HG03095 (cell line): ENCODE results near the gene ZDHHC7.

Source experiments
- ATAC-seq: cut with Tn5 transposase; IDR thresholded peaks from one replicate; pipeline ENCODE4 v1.9.1; 2021; ENCODE audit warnings: moderate library complexity; ENCODE audit not compliant: unreplicated experiment

ZDHHC7 gene

GRCh38 chr16:84999857-85000480, 11.4 kb downstream of the ZDHHC7 start:
- ATAC-seq = no peak

DNA sequence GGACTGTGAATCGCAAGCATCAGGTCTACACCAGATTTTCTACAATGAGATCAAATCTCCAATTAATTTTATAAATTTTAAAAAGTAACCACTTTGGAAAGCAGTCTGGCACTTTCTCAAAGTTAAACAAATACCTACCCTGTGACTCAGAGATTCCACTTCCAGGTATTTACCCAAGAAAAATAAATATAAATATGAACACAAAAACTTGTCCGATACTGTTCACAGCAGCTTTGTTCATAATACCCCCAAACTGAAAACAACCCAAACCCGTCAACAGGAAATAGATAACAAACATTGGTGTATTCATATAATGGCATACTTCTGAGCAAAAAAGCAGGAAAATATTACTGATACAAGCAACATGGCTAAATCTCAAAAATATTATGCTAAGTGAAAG, 12.1 kb downstream of the ZDHHC7 start:
- no peak for ATAC-seq

DNA sequence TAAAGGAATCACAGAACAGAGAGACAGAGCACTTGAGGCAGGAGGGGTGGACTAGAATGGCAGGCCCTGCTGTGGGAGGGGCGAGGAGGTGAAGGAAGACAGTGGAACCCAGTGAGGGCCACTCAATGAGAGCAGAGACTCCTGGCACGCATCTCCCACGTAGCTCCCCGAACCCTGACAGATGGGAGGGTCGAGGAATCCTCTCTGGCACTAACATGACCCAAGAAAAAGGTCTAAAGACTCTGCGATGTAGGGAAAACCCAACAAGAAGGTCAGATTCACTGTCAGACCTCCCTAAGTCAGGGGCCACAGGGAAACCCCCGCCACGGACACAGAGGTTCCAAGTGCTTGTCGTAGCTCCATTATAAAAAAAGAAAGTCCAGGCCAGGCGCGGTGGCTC, 15.0 kb downstream of the ZDHHC7 start:
- ATAC-seq = no peak

- no peak for ATAC-seq
Observed at GRCh38 chr16:84995663-84996062, 15.7 kb downstream of the ZDHHC7 start.

GRCh38 chr16:84993926-84994325, 17.4 kb downstream of the ZDHHC7 start:
- no peak for ATAC-seq

DNA sequence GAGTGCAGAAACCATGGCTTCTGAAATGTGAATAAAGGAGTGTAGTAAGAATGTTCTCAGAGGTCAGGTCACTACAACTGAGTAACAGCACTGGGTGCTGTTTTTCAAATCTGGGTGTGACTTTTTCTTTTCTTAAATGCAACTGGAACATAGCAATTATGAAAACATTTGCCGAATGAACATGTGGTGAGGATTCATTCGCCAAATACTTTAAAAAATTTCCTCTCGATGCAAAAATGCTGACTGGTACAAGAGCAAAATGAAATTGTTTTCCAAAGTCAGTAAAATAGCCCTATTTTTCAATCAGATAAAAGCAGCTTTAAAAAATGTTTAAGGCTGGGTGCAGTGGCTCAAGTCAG, 18.6 kb downstream of the ZDHHC7 start:
- no peak for ATAC-seq

DNA sequence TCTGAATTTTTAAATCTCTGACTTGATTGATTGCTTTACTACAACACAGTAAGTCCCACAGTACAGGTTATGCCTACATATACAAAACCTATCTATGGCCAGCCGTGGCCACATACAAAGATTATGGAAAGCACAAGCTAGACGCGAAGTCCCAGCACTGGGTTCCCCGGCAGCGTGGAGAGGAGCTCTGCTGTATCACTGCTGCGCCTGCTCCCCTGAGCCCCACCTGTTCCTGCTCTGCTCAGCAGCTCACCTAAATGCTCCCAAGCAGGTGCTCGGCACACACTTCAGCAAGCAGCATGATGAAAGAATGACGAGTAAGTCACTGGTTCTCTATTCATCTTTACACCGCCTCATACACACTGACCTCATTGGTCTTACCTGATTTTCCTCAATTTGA, 20.6 kb downstream of the ZDHHC7 start:
- no peak for ATAC-seq

DNA sequence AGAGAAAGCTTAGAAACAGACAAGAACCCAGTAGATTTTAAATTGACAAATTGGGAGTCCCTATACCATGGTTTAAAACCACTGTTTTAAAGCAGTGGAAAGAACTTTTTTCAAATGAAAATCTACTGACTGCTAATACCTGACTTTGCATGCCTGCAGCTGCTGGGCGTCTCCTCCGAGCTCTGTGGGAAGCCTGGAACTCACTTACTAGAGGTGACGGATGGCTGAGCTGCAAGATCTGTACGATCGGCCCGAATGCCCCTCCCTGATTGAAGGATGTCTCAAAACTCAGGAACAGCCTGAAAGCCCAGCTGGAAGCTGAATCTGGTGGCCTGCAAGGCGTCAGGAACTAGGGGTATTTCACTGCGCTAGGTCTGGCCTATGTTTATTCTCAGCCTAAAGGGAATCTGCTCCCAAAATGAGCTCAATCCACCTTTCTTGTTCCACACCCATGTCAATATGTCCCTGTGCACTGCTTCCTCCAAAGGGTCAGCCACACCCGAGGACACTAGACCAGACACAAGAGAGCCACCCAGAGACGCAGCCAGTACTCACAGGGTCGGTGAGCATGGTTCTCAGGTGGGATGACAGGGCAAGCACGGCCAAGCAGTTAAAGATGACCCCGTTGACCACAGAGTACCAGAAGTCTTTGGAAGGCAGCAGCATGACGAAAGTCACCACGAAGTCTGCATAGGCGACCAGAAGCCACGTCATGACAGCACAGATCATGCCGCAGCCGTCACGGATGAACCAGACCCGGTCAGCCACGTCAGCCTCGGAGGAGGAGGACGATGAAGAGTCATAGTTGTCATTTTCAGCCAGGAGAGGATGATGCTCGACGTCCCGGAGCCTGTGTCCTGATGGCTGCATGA, 21.4 kb downstream of the ZDHHC7 start:
- no peak for ATAC-seq

GRCh38 chr16:84988328-84989080, 22.8 kb downstream of the ZDHHC7 start:
- ATAC-seq = no peak

DNA sequence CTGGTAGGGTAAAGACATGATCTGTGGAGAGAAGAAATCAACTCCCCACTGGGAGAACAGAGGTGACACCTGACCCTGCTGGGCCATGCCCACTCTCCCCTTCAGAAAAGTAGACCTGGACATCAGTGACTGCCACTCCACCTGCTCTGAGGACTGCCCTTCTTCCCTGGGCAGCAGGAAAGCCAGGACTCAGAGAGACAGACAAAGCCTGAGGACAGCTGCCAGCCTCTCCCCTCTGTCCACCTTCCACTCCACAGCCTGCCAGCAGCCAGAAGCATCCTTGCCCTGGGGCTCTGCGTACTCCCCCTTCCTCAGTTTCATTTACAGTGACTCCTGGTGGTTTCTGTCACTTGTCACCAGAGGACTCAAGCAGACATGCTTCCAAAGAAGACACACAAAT, 24.5 kb downstream of the ZDHHC7 start:
- ATAC-seq = no peak

- no peak for ATAC-seq
Observed at GRCh38 chr16:84986102-84986501, 25.2 kb downstream of the ZDHHC7 start.

DNA sequence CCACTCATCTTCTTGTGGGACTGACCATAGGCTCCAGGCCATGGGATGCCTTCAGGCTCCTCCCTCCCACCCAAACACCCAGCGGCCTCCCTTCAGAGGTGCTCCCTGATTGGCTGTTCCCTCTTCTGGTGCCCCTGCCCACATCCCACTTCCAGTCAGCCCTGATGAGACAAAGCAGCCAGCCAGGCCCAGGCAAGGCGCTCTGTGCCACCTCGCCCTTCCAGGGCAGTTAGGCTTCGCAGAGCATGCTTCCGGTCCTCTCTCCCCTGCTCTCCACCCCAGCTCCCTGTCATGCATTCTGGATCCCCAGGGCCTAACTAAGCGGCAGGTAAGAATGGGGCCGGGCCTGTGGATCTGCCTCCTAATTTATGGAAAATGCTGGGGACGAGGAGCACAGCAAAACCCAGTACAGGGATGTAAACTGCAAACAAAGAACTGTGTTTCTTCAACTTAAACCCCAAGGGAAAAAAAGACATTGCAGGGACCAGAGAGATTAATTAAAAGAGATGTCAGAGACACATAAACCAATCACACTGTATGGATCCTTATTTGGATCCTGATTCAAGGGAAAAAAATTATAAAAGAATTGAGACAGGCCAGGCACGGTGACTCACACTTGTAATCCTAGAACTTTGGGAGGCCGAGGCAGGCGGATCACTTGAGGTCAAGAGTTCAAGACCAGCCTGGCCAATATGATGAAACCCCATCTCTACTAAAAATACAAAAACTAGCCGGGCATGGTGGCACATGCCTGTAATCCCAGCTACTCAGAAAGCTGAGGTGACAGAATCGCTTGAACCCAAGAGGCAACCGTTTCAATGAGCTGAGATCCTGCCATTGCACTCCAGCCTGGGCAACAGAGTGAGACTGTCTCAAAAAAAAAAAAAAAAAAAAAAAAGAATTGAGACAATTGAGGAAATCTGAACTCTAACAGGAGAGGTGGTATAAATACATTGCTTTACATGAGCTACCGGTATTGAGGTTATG, 26.0 kb downstream of the ZDHHC7 start:
- ATAC-seq = no peak

GRCh38 chr16:84982434-84982833, 28.9 kb downstream of the ZDHHC7 start:
- ATAC-seq = no peak

DNA sequence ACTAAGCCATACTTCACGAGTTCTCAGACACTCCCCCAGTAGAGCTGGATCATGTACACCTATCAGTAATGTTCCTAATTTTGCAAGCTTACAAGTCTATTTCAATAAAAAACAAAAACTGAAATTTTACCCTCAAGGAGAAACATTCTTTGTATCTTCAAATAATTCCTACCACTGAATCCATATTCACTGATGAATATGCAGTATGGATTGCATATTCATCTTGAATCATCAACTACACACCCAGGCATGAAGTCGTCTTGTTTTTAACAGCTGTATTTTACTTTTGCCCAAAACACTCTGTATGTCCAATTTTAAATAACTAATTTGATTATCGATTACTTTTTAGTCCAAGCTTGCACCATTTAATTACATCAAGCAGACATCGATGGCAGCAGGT, 31.8 kb downstream of the ZDHHC7 start:
- ATAC-seq = no peak

DNA sequence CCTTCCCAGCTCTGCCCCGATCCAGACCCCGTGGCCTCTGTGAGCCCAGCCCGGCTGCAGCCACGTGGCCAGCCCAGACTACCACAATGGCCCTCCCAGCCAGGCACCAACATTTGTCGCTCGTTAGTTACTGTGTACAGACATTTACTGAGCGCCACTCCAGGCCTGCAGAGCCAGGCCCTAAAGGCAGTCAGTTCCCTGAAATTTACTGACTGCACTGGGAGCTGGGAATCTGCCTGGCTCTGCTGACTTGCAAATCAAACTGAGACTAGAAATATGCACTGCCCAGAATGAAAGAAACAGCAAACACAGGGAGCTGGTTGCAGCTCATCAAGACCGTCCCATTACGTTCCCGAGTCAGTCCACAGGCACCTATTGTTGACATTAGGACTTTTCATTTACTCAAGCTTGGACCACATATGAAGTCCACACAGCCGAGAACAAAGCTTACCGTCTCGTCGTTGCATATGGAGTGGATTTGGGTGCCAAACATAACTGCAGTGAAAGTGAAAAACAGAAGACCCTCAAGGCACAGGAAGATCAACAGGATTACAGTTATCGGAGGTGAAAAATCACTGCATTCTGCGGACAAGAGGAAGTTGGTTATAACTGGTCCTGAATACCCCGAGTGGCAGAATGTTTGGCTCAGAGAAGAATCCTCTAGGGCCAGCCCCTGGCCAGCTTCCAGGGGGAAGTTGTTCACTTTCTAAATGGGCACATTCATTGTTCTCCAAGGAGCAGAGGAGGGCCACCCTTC, 34.5 kb downstream of the ZDHHC7 start:
- no peak for ATAC-seq

GRCh38 chr16:84975522-84975921, 35.8 kb downstream of the ZDHHC7 start:
- no peak for ATAC-seq

GRCh38 chr16:84975066-84975465, 36.3 kb downstream of the ZDHHC7 start:
- ATAC-seq = no peak

DNA sequence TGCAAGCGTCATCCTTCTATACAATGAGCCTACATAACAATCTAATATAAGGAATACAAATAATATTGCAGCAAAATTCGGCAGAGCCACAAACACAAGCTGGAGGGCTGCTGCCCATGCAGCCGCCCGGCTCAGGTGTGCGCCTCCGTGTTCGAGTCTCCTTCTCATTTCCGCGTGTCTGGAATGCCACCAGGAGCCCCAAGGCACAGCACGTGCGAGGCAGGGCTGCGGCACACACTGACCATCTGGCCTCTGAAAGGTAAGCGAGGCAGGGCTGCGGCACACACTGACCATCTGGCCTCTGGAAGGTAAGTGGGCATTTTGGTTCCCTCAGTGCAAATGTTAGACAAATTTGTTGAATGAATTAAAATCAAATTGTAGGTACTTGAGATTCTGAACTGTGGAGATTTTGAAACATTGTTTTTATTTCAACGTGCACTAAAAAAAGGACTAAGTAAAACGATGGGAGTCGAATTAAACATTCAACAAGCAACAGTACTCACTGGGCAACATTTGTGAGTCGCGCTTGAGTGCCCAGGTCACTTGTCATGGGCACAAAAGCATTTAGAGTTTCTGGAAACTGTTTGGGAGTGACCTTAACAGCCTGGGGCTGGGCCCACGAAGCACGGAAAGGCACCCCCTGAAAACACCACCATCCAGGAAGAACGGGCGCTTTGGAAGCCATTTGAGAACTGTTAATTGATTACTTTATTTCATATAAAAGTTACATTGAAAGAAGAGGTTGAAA, 37.4 kb downstream of the ZDHHC7 start:
- no peak for ATAC-seq

- ATAC-seq = no peak
Observed at GRCh38 chr16:84973236-84973635, 38.1 kb downstream of the ZDHHC7 start.
